Hepatocyte (in vitro differentiated cells): Measurements from ENCODE around the gene PRRG1.

Source experiments
- CTCF ChIP-seq: fragments of 200-600 bp; sonication (generic); IDR thresholded peaks from 2 replicates; pipeline ENCODE4 v1.5.1; 2016; ENCODE audit warnings: antibody characterized with exemption, mild to moderate bottlenecking; ENCODE audit not compliant: poor library complexity
- EZH2 ChIP-seq: fragments of 200-600 bp; sonication (generic); IDR thresholded peaks from 2 replicates; pipeline ENCODE4 v1.6.1; 2016; ENCODE audit warnings: antibody characterized with exemption, mild to moderate bottlenecking, borderline replicate concordance
- EZH2phosphoT487 ChIP-seq: fragments of 200-600 bp; sonication (generic); IDR thresholded peaks from one replicate; pipeline ENCODE4 v1.6.1; 2018; ENCODE audit warnings: antibody characterized with exemption, mild to moderate bottlenecking, low read depth, moderate library complexity; ENCODE audit not compliant: unreplicated experiment, severe bottlenecking

- no peak for TF ChIP-seq EZH2phosphoT487
- no peak for TF ChIP-seq CTCF
- no peak for TF ChIP-seq EZH2
These were observed 22.4 kb downstream of the PRRG1 start for GRCh38 chrX:37371578-37371991.
